ENCODE results near the gene TPD52L1.
"Not testable (repeated sequence)": the region's sequence is repeated elsewhere in the genome, so short reads cannot be mapped to it uniquely, and the experiment has no call there.

Gene TPD52L1

DNA sequence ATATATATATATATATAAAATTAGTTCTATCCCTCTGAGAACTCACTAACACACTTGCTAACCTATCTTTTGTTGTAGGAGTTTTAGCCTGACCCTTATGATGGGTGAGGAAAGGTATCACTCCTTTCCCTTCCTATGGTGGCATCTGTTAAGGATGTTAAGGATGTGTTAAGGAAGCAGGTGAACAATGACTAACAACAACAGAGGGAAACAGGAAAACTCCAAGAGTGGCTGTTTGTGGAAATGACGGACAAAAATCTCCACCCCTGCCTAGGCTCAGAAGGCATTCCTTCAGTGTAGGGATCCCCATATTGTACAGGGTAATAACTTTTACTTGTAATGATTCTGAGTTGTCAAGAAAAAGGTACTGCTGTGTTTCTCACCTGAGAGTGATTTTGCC, 8.8 kb upstream of the TPD52L1 start:
- DNase-seq, result no peak

DNA sequence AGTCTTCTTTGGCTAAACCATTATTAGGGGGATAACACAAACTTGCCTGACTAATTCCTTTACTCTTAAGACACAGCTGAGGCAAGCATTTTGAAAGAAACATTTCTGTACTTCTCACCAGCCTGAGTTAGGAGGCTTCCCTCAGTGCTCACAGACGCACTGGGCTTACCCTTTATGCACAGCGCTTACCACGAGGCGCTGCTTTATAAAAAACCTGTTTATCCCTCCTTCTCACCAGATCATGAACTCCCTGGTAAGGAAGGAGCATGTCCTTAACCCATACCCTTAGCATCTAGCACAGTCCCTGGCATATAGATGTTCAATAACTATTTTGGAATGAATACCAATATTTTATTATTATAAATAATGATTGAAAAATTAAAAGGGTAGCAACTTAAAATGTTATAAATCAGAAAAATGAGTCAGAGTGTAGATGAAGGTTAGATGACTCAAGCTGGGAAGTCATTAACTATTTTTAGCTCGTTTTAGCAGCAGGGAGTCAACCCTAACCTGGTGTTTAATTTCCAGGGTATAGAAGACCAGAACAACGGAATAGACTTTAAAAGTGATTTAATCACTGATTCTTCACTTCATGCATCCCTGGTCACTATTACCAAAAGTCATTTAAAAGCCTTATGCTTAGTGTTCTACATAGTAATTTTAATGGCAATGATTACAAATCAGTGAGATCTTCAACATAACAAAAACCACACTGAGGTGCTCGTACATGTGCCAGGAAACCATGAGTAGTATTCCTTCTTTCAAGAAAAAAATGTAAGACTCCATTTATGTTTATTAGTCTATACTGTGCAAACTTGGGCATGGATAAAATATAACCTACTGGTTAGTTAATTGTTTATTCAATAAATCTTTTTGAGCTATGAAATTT, 4.1 kb upstream of the TPD52L1 start:
- DNase-seq, result no peak

DNA sequence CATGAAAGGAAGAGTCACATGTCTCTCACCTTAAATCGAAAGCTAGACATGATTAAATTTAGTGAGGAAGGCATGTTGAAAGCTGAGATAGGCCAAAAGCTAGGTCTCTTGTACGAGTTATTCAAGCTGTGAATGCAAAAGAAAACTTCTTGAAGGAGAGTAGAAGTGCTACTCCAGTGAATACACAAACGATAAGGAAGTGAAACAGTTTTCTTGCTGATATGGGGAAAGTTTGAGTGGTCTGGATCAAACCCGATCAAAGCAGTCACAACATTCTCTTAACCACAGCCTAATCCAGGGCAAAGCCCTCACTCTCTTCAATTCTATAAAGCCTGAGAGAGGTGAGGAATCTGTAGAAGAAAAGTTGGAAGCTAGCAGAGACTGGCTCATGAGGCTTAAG, 1.9 kb upstream of the TPD52L1 start:
- DNase-seq, result no peak

DNA sequence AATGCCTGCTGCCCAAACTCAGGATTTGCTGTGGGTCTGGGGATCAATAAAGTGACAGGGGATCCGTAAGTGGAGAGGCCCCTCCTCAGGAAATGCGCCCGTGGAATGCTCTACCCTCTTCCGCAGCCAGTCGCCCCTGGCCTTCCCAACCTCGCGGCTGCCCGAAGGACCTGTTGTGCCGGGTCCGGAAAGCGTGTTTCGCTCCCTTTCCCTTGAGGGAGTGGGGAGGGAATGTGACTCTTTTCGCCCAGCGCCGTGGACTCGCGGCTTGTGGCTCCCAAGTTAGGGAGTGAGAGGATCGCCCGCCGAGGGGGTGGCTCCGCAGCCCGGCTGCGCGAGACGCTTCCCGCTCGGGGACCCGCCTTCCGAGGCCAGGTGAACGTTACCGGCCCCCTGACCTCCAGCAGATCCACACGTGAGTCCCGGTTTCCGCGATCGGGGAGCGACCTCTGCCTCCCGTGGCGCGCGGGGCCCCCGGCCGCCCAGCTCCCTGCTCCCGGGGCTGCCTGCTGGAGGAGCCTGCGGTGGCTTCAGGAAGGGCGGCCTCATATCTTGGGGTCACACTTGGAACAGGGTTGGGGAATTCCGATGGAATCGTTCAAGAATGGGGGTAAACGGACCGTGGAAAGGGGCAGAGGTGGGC, 666 bp downstream of the TPD52L1 start:
- no peak for DNase-seq

DNA sequence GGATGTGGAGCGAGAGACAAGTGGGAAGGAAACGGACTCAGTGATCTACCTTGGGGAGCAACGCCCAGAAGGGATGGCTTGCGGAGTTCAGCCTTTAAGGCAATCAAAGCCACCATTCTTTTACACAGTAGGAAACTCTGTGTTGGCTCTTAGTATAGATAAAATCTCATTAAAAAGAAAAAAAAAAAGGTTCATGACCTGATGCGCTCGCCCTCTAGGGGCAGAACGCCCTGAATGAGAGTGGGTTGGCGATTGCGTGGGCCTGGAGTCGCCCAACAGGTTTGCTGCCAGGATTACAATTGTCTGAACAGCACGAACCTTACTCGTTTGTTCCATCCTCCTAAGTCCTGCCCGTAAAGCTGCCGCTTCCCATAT, 1.2 kb downstream of the TPD52L1 start:
- DNase-seq, result no peak

DNA sequence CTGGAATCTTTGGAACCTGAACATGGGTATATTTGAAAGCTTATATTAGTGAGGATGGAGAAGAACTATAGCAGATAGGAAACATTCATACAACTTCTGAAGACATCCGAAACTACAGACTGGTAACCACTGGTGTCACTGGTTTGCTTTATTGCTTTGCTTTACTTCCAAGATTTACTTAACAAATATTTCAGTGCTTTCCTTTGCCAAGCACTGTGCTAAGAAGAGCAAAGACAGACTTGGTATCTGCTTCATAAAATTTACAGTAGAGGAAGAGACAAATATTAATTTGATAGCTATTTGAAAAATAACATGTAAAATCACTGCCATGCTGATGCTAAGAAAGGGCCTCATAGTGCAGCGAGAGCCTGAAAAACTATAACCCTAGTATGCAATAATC, 1.8 kb downstream of the TPD52L1 start:
- no peak for DNase-seq

DNA sequence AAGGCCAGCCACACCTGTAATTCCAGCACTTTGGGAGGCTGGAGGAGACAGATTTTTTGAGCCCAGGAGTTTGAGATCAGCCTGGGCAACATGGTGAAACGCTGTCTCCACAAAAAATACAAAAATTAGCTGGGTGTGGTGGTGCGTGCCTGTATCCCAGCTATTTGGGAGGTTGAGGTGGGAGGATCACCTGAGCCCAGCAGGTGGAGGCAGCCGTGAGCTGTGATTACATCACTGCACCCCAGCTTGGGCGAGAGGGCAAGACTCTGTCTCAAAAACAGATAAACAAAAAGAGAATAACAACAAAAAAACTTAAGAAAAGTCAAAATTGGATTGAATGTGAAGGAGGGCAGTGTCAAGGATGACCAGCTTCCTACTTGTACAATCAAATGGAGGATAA, 2.9 kb downstream of the TPD52L1 start:
- DNase-seq, result no peak

DNA sequence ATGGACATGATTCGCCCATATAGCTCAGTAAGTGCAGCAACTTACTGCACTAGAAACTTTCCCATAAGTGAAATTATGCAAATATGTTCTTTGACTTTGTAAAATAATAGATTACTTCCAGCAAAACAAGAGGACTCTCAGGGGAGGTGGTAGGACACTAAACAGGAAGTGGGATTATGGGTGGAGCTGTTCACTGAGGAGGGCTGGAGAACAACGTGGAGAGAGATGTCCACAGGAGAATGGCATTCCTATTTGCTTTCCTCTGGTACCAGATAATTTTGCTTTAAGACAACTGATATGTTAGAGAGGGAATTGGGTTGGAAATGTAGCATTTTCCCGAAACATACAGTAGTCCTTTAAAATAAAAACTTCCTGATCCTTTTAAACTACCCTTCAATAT, 3.7 kb downstream of the TPD52L1 start:
- no peak for DNase-seq

DNA sequence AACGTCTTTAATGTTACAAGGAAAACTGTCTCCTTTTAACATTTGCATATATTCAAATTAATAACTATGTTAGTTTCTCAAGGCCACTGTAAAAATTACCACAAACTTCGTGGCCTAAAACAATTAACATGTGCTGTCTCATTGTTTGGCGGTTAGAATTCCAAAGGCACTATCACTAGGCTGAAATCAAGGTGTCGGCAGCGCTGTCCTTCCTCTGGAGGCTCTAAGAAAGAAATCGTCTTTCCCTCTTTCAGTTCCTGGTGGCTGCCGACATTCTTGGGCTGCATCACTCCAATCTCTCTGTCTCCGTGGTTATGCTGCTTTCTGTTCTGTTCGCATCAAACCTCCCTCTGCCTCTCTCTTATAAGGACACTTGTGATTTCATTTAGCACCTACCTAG, 4.2 kb downstream of the TPD52L1 start:
- no peak for DNase-seq

DNA sequence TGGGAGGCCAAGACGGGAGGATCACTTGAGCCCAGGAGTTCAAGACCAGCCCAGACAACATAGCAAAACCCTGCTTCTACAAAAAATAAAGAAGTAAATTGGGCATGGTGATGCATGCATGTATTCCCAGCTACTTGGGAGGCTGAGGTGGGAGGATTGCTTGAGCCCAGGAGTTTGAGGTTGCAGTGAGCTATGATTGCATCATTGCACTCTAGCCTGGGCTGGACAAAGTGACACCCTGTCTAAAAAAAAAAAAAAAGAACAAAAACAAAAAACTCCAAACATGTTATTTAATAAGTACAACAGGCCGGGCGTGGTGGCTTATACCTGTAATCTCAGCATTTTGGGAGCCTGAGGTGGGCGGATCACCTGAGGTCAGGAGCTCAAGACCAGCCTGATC, 9.8 kb downstream of the TPD52L1 start:
- not testable (repeated sequence) for DNase-seq

DNA sequence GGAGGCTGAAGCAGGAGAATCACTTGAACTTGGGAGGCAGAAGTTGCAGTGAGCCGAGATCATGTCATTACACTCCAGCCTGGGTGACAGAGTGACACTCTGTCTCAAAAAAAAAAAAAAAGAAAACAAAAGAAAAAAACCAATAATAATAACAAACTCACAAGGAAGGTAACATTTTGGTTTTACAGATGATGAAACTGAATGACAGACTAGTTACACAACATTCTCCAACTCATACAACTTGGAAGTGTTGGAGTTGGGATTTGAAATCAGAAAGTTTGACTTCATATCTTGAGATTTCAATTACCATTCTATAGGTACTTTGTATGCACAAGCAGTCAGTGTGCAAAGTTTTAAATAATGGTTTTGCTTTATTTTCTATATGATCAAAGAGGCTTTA, 10.2 kb downstream of the TPD52L1 start:
- DNase-seq, result no peak

DNA sequence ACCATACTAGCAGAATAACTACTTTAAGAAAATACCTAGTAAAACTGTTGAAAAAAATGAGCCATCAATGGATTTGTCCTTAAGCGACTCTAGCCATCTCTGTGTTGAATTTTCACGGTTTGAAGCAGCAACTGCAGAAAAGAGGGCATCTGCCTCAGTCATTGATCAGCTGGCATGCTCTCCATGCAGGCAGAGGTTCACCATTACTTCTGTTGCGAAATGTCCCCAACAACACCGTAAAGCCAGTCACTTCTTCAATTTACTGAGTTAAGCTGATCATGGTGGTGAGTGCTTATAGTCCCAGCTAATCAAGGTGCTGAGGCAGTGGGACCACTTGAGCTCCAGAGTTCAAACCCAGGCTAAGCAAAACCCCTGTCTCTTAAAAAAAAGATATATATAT, 11.1 kb downstream of the TPD52L1 start:
- DNase-seq, result no peak

DNA sequence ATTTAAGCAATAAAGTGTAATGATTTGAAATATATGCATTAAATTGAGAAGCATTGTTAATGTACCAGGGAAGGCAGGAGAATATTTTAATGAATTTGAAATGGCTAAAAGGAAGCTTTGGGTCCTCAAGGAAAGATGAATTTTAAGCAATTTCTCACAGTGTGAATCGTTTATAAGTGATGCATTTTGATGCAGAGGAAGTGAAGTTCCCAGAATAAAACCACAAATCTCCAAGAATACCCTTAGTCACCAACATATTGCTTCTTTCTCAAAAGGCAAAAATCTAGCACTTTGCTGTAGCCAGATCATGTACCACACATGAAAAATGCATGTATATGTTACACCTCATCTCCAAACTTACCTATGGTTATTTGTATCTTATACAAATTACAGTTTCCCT, 11.7 kb downstream of the TPD52L1 start:
- DNase-seq, result no peak

DNA sequence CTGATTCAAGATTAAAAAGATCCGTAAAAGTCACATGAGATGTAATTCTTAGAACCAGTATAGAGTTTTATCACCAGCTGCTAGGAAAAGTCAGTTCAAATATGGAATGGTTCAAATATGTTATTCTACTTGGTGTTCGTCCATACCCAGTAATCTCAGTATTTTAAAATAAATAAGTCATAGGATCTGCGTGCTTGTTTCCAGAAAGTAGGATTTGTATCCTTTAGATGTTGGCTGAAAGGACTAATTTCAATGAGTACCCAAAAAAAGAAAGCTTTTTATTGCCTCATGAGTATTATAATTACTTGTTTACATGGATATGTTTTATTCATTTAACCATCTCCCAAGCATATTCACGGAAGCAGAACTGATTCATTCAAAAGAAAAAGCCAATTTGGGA, 12.2 kb downstream of the TPD52L1 start:
- no peak for DNase-seq

DNA sequence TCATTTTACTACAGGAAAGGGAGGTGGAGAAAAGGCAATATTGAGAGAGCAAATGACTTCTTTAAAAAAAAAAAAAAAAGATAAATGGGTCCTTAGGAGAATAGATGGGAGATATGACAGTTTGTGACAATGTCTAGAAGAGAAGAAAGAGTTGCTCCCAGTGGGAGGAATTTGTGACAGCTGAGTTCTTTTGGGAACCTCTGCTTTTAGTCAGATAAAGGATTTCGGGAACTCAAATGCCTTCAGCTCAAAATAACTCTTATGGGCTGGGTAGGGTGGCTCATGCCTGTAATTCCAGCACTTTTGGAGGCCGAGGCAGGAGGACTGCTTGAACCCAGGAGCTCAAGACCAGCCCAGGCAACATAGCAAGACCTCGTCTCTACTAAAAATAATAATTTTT, 13.1 kb downstream of the TPD52L1 start:
- DNase-seq, result no peak

DNA sequence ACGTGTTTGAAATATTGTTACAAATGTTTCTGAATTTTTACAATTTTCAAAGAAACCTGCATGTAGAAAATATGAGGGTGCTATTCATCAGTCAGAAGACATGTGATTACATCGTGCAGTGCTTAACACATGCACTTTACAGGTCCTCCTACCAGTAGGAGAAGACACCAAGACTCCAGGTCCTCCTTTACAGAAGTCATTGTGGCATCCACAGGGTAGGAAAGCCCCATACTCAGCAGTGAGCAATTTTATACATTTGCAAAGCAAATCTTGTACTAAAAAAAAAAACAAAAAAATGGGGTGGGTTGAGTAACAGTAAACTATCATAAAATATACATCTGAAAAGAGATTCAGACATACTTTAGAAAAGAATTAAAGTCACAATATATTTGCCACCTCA, 14.0 kb downstream of the TPD52L1 start:
- no peak for DNase-seq

DNA sequence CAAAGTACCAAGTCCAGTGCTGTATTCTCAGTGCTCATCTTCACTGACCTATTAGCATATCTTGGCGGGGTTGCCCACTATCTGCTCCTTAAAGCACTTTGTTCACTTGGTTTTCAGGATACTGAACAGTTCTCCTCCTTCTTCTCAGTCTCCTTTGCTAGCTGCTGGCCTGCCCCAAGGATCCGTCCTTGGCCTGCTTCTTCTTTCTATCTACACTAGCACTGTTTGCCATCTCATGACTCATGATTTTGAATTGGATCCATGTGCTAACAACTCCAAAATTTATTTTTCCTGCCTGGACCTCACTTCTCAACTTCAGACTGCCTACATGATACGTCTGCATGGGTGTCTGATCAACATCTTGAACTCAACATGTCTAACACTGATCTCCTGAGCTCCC, 15.5 kb downstream of the TPD52L1 start:
- DNase-seq, result no peak

DNA sequence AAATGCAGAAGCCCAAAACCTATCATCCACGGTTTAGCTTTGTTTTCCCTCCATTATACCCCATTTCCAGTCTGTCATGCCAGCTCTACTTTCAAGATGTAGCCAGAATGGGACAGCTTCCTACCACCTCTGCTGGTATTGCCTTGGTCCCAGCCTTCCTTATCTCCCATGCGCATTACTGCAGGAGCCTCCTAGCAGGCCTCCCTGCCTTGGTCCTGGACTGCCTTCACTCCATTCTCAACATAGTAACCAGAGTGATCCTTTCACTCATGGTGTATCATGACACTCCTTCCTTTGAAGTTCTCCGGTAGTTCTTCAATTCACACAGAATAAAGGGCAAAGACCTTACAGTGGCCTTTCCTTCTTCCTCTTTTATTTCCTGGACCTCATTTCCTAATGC, 15.9 kb downstream of the TPD52L1 start:
- no peak for DNase-seq

DNA sequence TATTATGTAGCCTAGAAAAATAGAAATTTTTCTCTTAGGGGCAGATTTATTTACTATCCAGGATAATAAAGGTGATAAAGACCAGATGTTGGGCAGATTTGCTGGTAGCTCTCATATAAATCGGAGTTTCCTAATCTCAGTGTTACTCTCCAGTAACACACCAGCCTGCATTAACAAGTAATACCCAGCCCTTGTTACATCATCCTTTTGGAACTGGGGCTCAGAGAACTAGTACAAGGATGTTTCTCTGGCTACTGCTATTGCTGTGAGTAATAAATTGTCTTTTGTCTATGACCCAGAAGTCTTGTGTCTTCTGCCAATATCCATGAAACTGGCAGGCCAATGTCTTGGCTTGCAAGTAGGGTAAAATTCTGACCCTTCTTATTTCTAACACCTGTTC, 16.8 kb downstream of the TPD52L1 start:
- DNase-seq, result peak; percentile 29

DNA sequence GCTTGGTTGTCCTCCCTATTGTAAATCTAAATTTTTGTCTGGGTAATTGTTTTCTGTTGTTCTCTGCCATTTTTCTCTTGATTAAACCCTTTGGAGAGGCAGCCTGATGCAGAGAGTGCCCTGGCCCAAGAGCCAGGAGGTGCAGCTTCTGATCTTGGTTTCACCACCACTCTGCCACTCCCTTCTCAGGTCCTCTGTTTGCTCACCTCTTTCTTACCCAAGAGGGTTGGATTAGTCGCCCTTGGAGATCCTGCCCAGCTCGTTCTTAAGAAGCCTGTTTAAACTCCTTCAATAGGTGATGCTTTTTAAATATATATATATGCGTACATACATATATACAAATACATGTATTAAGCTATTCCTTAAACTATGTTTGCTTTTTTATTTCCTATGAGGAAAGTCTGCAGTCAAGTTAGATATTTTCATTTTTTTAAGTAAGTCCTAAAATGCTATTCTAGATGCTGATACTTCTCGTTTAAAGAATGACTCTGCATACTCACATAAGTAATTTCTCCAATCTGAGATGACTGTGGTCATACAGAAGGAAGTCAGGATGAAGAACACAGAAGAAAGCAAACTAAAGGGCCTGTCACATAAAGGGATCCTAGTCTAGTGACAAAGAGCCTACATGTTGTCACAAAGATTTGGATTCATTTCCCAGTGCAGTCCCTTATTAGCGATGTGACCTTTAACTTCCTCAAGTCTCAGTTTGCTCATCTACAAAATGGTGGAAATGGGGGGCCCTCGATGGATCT, 19.9 kb downstream of the TPD52L1 start:
- no peak for DNase-seq

DNA sequence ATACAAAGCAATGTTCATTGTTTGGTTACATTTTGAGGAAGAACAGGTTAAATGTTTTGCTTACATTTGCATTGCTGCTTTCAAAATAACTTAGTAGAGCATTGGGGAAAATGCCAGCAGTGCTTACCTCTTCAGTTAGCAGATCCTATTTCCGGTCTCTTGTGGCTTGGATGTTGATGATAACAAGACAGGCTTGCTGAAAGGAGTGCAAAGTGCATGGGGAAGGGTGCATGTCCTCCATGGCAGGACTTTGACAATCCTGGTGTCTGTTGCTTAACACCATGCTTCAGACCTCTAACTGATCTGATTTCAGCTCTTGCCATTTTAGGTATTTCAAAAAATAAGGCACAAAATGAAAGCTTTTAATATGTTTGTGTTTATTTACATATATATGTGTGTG, 21.1 kb downstream of the TPD52L1 start:
- no peak for DNase-seq

DNA sequence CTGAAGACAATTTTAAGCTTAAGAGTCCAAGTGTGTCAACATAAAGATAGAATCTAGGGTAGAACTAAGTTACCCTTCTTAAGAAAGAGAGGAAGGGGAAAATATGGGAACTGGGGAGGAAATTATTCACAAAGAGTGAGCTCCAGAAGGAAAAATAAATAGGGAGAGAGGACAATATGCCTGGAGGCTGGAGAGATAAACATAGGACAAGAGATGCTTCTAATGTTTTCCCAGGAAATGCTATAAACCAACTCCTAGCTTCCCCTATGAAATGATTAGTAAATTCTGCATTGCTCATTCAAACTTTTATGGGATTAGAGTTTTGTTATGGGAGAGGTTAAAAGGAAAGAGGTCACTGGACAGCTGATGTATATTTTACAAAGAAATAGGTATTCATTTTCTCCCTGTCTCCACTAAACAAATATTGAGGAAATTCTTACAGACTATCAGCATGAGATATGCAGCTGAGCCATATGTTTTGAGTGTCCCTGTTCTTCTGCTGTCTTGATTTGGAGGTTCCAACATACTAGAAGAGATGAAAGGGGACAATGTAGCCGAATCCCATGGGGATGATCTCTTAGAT, 22.0 kb downstream of the TPD52L1 start:
- DNase-seq, result no peak

DNA sequence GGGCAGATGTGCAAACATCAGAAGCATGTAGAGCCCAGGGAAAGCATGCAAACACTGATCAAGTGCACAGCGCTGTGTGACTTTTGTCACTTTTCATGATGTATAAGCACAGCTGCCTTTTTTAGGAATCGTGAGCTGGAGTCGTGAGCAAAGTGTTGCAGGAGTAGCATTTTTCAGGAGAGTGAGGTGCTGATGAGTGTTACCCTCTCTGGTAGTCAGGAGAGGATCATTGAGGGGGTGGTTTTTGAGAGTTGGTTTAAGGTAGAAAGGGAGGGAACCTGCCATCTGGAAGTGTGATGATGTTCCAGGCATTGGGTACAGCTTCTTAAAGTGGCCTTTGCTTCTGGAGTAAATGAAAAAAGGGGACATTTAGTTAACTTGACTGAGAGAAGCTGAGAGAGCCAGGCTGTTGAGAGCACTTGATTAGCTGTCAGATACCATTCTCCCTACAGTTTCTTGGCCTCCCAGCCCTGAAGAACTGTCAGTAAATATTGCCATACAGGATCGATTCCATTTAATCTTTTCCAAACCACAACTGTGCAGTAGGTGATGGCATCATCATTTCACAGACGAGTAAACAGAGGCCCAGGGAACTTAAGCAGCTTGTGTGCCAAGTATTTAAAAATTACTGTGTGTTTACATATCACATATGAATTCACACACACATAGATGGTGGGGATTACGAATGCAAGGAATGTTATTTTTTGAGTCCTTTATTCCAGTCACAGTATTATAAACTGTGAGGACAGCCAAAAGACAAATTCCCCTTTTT, 28.9 kb downstream of the TPD52L1 start:
- DNase-seq, result no peak
